IPS-11a (cell line): ENCODE results near the gene INTS13.
"Not testable (repeated sequence)": the region's sequence is repeated elsewhere in the genome, so short reads cannot be mapped to it uniquely, and the experiment has no call there.

Experiments used
- H3K4me3 ChIP-seq: one replicate; pipeline ENCODE4 v1.5.1; 2013; ENCODE audit warnings: low read depth, low read length, control low read depth

Gene INTS13

GRCh38 chr12:26937863-26938700 lies at the start of gene INTS13, which contains the start of gene FGFR1OP2:
Gene INTS13, minus strand, starts transcription at chr12:26937981. Its CDS starts 1,178 bp downstream, at chr12:26936803.
Gene FGFR1OP2, plus strand, starts transcription at chr12:26938470. Its CDS starts 15,689 bp downstream, at chr12:26954159.
- peak within 1 kb of the TSS; percentile 96 for H3K4me3 ChIP-seq

- H3K4me3 ChIP-seq = no peak overlapping the region
Observed at GRCh38 chr12:26982866-26983265, 45.1 kb upstream of the INTS13 start.

- H3K4me3 ChIP-seq = no peak overlapping the region
Observed at GRCh38 chr12:26979733-26980132, 42.0 kb upstream of the INTS13 start.

- no peak overlapping the region for H3K4me3 ChIP-seq
Observed at GRCh38 chr12:26978801-26979200, 41.0 kb upstream of the INTS13 start.

- H3K4me3 ChIP-seq = no peak overlapping the region
Observed at GRCh38 chr12:26976687-26977086, 38.9 kb upstream of the INTS13 start.

- no peak overlapping the region for H3K4me3 ChIP-seq
Observed at GRCh38 chr12:26971963-26972362, 34.2 kb upstream of the INTS13 start.

GRCh38 chr12:26970136-26970535 lies 32.4 kb upstream of the INTS13 start:
- H3K4me3 ChIP-seq = no peak overlapping the region

GRCh38 chr12:26966842-26967241 lies 29.1 kb upstream of the INTS13 start:
- H3K4me3 ChIP-seq = no peak overlapping the region

- no peak overlapping the region for H3K4me3 ChIP-seq
Observed at GRCh38 chr12:26963413-26963812, 25.6 kb upstream of the INTS13 start.

- no peak overlapping the region for H3K4me3 ChIP-seq
Observed at GRCh38 chr12:26961803-26962202, 24.0 kb upstream of the INTS13 start.

GRCh38 chr12:26961391-26961790 lies 23.6 kb upstream of the INTS13 start:
- not testable (repeated sequence) for H3K4me3 ChIP-seq

GRCh38 chr12:26954027-26954426 lies 16.2 kb upstream of the INTS13 start:
- no peak overlapping the region for H3K4me3 ChIP-seq

- H3K4me3 ChIP-seq = no peak overlapping the region
Observed at GRCh38 chr12:26953447-26953846, 15.7 kb upstream of the INTS13 start.

- H3K4me3 ChIP-seq = no peak overlapping the region
Observed at GRCh38 chr12:26948309-26948708, 10.5 kb upstream of the INTS13 start.

- no peak overlapping the region for H3K4me3 ChIP-seq
Observed at GRCh38 chr12:26941215-26941594, 3.4 kb upstream of the INTS13 start.

- H3K4me3 ChIP-seq = no peak overlapping the region
Observed at GRCh38 chr12:26940516-26941214, 2.9 kb upstream of the INTS13 start.

GRCh38 chr12:26939953-26940352 lies 2.2 kb upstream of the INTS13 start:
- no peak overlapping the region for H3K4me3 ChIP-seq

- H3K4me3 ChIP-seq = peak overlapping the region; percentile 96
Observed at GRCh38 chr12:26939192-26939832, 1.5 kb upstream of the INTS13 start.

- peak overlapping the region; percentile 96 for H3K4me3 ChIP-seq
Observed at GRCh38 chr12:26938701-26939062, 901 bp upstream of the INTS13 start.

- H3K4me3 ChIP-seq = peak overlapping the region; percentile 96
Observed at GRCh38 chr12:26937443-26937862, 328 bp downstream of the INTS13 start.

- H3K4me3 ChIP-seq = peak overlapping the region; percentile 96
Observed at GRCh38 chr12:26936559-26937442, 980 bp downstream of the INTS13 start.
